A549 (cell line): Measurements from ENCODE around the gene CYP4F11. TPM values are rescaled to one million over a fixed set of nuclear protein-coding genes. Genes with fewer than 3 reads are reported as not detected.
A peak's percentile ranks its signal among the peaks of the same experiment; 100 is the strongest.

Experiments
- ATAC-seq, 2 experiments: fragments of 200-7000 bp in 1 of 2; fragments of >200 bp in 1 of 2; cut with Nextera tagmentation in 1 of 2; cut with Tn5 transposase in 1 of 2; 3 replicates each; pipeline versions ENCODE4 v1.8.0 to v1.9.1; 2018 to 2020; ENCODE audit warnings: mild to moderate bottlenecking in 1 of 2, moderate library complexity in 1 of 2
- CTCF ChIA-PET: fragments of 300-600 bp; sonication (Branson Sonifier 250); formaldehyde crosslinking; extraction: SDS; loops from one replicate; lab custom pipeline; 2021; ENCODE audit warnings: antibody characterized with exemption, inconsistent platforms; lab: Yijun Ruan, JAX
- POLR2A ChIA-PET: fragments of 350-600 bp; formaldehyde crosslinking; extraction: SDS; loops from one replicate; lab custom pipeline; 2021; ENCODE audit warnings: antibody characterized with exemption, inconsistent platforms; lab: Yijun Ruan, JAX
- DNase-seq, 2 experiments: peaks; one replicate each; pipeline versions ENCODE4 v3.0.0 to v3.0.0-alpha.2; 2011 to 2016; ENCODE audit warnings: low read depth in 1 of 2, low spot score in 1 of 2
- FAIRE-seq: peaks from 2 replicates; lab custom pipeline; 2011; peaks lifted over from hg19 to GRCh38; lab: Jason Lieb, UNC
- H3K27ac ChIP-seq, 2 experiments: fragments of >200 bp; sonication (Bioruptor Twin); formaldehyde crosslinking; 3 replicates each; pipeline ENCODE4 v1.5.1; 2016 to 2017
- H3K4me1 ChIP-seq: fragments of >200 bp; sonication (Bioruptor Twin); formaldehyde crosslinking; 3 replicates; pipeline ENCODE4 v1.6.1; 2016
- H3K4me2 ChIP-seq: fragments of >200 bp; sonication (Bioruptor Twin); formaldehyde crosslinking; 3 replicates; pipeline ENCODE4 v1.6.1; 2016
- H3K4me3 ChIP-seq: fragments of >200 bp; sonication (Bioruptor Twin); formaldehyde crosslinking; 3 replicates; pipeline ENCODE4 v1.5.1; 2016
- H3K9me3 ChIP-seq: fragments of >200 bp; sonication (Bioruptor Twin); formaldehyde crosslinking; 3 replicates; pipeline ENCODE4 v1.6.1; 2016
- BHLHE40 ChIP-seq: IDR thresholded peaks from 2 replicates; pipeline ENCODE4 v1.6.1; 2012; ENCODE audit warnings: low read depth, low read length, inconsistent platforms
- CBX2 ChIP-seq: fragments of 200-600 bp; sonication (generic); IDR thresholded peaks from 2 replicates; pipeline ENCODE4 v1.6.1; 2016; ENCODE audit warnings: low read depth, mild to moderate bottlenecking, borderline replicate concordance
- CEBPB ChIP-seq, 2 experiments: fragments of >200 bp in 1 of 2; sonication (Bioruptor Twin) in 1 of 2; formaldehyde crosslinking in 1 of 2; IDR thresholded peaks; 2 replicates each; pipeline ENCODE4 v1.6.1; 2012 to 2016
- EP300 ChIP-seq, 2 experiments: fragments of >200 bp; sonication (Bioruptor Twin); formaldehyde crosslinking; IDR thresholded peaks; 2 replicates in 1 of 2; 3 replicates in 1 of 2; pipeline ENCODE4 v1.6.1; 2016 to 2017
- FOSB ChIP-seq: fragments of 250-450 bp; sonication (Bioruptor Pico); IDR thresholded peaks from 2 replicates; pipeline ENCODE4 v1.5.0; 2020; ENCODE audit warnings: mild to moderate bottlenecking, moderate library complexity
- GATA3 ChIP-seq: IDR thresholded peaks from 2 replicates; pipeline ENCODE4 v1.6.1; 2012; ENCODE audit warnings: borderline replicate concordance
- KDM5A ChIP-seq: fragments of 200-600 bp; sonication (generic); IDR thresholded peaks from 2 replicates; pipeline ENCODE4 v1.6.1; 2016; ENCODE audit warnings: antibody characterized with exemption, mild to moderate bottlenecking
- MAFK ChIP-seq: fragments of 450-650 bp; IDR thresholded peaks from 2 replicates; pipeline ENCODE4 v1.6.1; 2014; ENCODE audit not compliant: partially characterized antibody
- PBX3 ChIP-seq: IDR thresholded peaks from 2 replicates; pipeline ENCODE4 v1.6.1; 2012
- RCOR1 ChIP-seq: fragments of 150-350 bp; IDR thresholded peaks from 2 replicates; pipeline ENCODE4 v1.6.1; 2014; ENCODE audit warnings: antibody characterized with exemption, low read length, low read depth
- RFX5 ChIP-seq: fragments of 450-650 bp; IDR thresholded peaks from 2 replicates; pipeline ENCODE4 v1.7.1; 2014; ENCODE audit warnings: antibody characterized with exemption, mild to moderate bottlenecking, moderate library complexity
- RNF2 ChIP-seq: fragments of 200-600 bp; sonication (generic); IDR thresholded peaks from 2 replicates; pipeline ENCODE4 v1.6.1; 2016; ENCODE audit warnings: low read depth, mild to moderate bottlenecking, antibody characterized with exemption, moderate library complexity, borderline replicate concordance
- TFCP2L1 ChIP-seq: fragments of 250-450 bp; sonication (Bioruptor Pico); IDR thresholded peaks from 2 replicates; pipeline ENCODE4 v1.5.0; 2021; ENCODE audit warnings: mild to moderate bottlenecking
- ZNF302 ChIP-seq: fragments of 250-450 bp; sonication (Bioruptor Pico); IDR thresholded peaks from 2 replicates; pipeline ENCODE4 v1.9.0; 2021; ENCODE audit warnings: inconsistent platforms, mild to moderate bottlenecking, moderate library complexity
- ZSCAN20 ChIP-seq: fragments of 250-450 bp; sonication (Bioruptor Pico); IDR thresholded peaks from 2 replicates; pipeline ENCODE4 v1.8.0; 2022; ENCODE audit warnings: mild to moderate bottlenecking, moderate library complexity
- WGBS: methylation state at CpG from one replicate; pipeline ENCODE4 v1.1.6; 2017; ENCODE audit errors: missing lambda C conversion rate; 5-methylcytosine and 5-hydroxymethylcytosine counted together
- polyA plus RNA-seq, 4 experiments: library from polyadenylated mRNA; depleted of rRNA in 3 of 4; stranded (reverse); fragments of >200 nt; fragmentation: RNase III in 1 of 4; extraction: RNeasy Plus Mini Kit Qiagen cat#74134 plus additional on column Dnase treatment in 1 of 4; gene quantifications; 2 replicates in 3 of 4; 3 replicates in 1 of 4; pipeline ENCODE4 v1.2.3, GENCODE V29; 2011 to 2017
- TF ChIP-seq, protein P1 (sequence below): fragments of 200-600 bp; sonication (generic); IDR thresholded peaks from 2 replicates; pipeline ENCODE4 v1.6.1; 2016; ENCODE audit warnings: antibody characterized with exemption, mild to moderate bottlenecking, moderate library complexity
- TF ChIP-seq, protein P2 (sequence below): IDR thresholded peaks from 2 replicates; pipeline ENCODE4 v1.6.1; 2012
- TF ChIP-seq, protein P3 (sequence below): fragments of 250-450 bp; sonication (Bioruptor Pico); IDR thresholded peaks from 2 replicates; pipeline ENCODE4 v1.5.0; 2020; ENCODE audit warnings: low read depth, mild to moderate bottlenecking, moderate library complexity
- TF ChIP-seq, protein P4 (sequence below): fragments of 450-650 bp; IDR thresholded peaks from 2 replicates; pipeline ENCODE4 v1.6.1; 2014; ENCODE audit warnings: antibody characterized with exemption

CYP4F11 gene
- polyA plus RNA-seq, 2 of the 4 experiments (the other 2 are of a cell fraction): 4.0 to 26.2 TPM

- Histone ChIP-seq H3K4me1 (no peaks in the 10 kb centered on the region), H3K27ac (no peak overlapping the region), H3K4me2 (no peak overlapping the region), H3K9me3 (no peaks in the 10 kb centered on the region), H3K4me3 (no peak overlapping the region)
- no peak for ATAC-seq
- 89% methylated on average over 4 of the region's 4 CpGs for WGBS
- ChIA-PET CTCF (no interaction called here), POLR2A (no interaction called here)
- TF ChIP-seq RFX5: no peak
- TF ChIP-seq, protein P1, sequence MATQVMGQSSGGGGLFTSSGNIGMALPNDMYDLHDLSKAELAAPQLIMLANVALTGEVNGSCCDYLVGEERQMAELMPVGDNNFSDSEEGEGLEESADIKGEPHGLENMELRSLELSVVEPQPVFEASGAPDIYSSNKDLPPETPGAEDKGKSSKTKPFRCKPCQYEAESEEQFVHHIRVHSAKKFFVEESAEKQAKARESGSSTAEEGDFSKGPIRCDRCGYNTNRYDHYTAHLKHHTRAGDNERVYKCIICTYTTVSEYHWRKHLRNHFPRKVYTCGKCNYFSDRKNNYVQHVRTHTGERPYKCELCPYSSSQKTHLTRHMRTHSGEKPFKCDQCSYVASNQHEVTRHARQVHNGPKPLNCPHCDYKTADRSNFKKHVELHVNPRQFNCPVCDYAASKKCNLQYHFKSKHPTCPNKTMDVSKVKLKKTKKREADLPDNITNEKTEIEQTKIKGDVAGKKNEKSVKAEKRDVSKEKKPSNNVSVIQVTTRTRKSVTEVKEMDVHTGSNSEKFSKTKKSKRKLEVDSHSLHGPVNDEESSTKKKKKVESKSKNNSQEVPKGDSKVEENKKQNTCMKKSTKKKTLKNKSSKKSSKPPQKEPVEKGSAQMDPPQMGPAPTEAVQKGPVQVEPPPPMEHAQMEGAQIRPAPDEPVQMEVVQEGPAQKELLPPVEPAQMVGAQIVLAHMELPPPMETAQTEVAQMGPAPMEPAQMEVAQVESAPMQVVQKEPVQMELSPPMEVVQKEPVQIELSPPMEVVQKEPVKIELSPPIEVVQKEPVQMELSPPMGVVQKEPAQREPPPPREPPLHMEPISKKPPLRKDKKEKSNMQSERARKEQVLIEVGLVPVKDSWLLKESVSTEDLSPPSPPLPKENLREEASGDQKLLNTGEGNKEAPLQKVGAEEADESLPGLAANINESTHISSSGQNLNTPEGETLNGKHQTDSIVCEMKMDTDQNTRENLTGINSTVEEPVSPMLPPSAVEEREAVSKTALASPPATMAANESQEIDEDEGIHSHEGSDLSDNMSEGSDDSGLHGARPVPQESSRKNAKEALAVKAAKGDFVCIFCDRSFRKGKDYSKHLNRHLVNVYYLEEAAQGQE: peak; percentile 32; the same call in 1 of the 2 replicates
- FAIRE-seq: no peak
- no peak for DNase-seq
These were observed 12.3 kb downstream of the CYP4F11 start for GRCh38 chr19:15922021-15922420.

DNA sequence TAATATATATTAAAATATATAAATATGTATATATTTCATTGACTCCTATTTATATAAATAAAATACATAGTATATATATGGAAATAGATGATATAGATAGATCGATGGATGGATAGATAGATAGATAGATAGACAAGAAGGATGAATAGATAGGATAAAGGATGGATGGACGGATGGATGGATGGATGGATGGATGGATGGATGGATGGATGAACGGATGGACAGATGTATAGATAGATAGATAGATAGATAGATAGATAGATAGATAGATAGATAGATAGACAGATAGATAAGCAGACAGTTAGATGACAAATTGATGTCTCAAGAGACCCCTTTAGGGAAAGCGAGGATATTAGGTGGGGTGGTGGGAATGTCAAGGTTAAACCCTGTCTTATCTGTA, 15.1 kb downstream of the CYP4F11 start:
- no peak for TF ChIP-seq RCOR1
- no peak for TF ChIP-seq FOSB (CRISPR knock-in tag)
- CTCF ChIA-PET: no interaction called here
- 64% methylated on average over 4 of the region's 4 CpGs for WGBS
- Histone ChIP-seq H3K9me3 (peaks cover 2% of the 10 kb centered on the region; the same call in 1 of the 3 replicates), H3K27ac (no peak overlapping the region), H3K4me1 (no peaks in the 10 kb centered on the region), H3K4me2 (no peak overlapping the region), H3K4me3 (no peak overlapping the region)
- ATAC-seq (no peak), FAIRE-seq (no peak), DNase-seq (no peak)
- POLR2A ChIA-PET: no interaction called here

DNA sequence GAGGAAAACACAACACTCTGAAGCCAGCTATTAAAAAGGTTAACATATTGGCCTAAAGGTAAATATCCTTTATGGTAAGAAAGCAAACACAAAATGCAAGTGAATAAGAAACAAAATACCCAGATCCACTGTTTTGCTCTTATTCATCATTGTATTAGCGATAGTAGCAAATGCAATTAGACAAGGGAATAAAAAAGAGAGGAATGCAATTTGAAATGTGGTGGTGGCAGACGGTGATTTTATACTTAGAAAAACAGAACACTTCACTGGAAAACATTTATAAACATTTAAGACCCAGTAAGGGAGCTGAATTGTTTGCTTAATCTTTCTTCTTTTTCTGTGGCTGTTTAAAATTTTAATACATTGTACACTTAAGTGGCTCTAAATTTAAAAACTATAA, 19.2 kb downstream of the CYP4F11 start:
- CTCF ChIA-PET: no interaction called here
- TF ChIP-seq RNF2 (no peak), GATA3 (no peak), RCOR1 (no peak), TFCP2L1 (CRISPR knock-in tag) (no peak), CEBPB (IDR thresholded peaks at IDR 0.05) (no peak), MAFK (no peak), PBX3 (no peak), BHLHE40 (no peak), ZNF302 (CRISPR knock-in tag) (no peak)
- TF ChIP-seq, protein P2, sequence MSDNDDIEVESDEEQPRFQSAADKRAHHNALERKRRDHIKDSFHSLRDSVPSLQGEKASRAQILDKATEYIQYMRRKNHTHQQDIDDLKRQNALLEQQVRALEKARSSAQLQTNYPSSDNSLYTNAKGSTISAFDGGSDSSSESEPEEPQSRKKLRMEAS: no peak
- TF ChIP-seq, protein P3, sequence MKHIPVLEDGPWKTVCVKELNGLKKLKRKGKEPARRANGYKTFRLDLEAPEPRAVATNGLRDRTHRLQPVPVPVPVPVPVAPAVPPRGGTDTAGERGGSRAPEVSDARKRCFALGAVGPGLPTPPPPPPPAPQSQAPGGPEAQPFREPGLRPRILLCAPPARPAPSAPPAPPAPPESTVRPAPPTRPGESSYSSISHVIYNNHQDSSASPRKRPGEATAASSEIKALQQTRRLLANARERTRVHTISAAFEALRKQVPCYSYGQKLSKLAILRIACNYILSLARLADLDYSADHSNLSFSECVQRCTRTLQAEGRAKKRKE (CRISPR knock-in tag): no peak
- Histone ChIP-seq H3K4me1 (no peaks in the 10 kb centered on the region), H3K4me3 (no peak overlapping the region), H3K27ac (no peak overlapping the region), H3K9me3 (peaks cover 2% of the 10 kb centered on the region; the same call in 1 of the 3 replicates), H3K4me2 (no peak overlapping the region)
- no peak for FAIRE-seq
- POLR2A ChIA-PET: no interaction called here
- DNase-seq: no peak
- 92% methylated on average over 2 of the region's 2 CpGs for WGBS
- no peak for ATAC-seq

GRCh38 chr19:15913830-15914229, 20.5 kb downstream of the CYP4F11 start:
- POLR2A ChIA-PET: no interaction called here
- DNase-seq: no peak
- H3K4me3 ChIP-seq: no peak overlapping the region
- no peak overlapping the region for H3K4me2 ChIP-seq
- 95% methylated on average over 8 of the region's 8 CpGs for WGBS
- no peak overlapping the region for H3K27ac ChIP-seq
- CTCF ChIA-PET: no interaction called here
- ATAC-seq: no peak
- no peaks in the 10 kb centered on the region for H3K4me1 ChIP-seq
- H3K9me3 ChIP-seq: peaks cover 2% of the 10 kb centered on the region; the same call in 1 of the 3 replicates
- FAIRE-seq: no peak
- TF ChIP-seq ZSCAN20 (CRISPR knock-in tag) (no peak), EP300 (IDR thresholded peaks at IDR 0.05) (no peak), CBX2 (no peak), KDM5A (no peak)
- TF ChIP-seq, protein P1: no peak
- TF ChIP-seq, protein P3 (CRISPR knock-in tag): no peak
- TF ChIP-seq, protein P4, sequence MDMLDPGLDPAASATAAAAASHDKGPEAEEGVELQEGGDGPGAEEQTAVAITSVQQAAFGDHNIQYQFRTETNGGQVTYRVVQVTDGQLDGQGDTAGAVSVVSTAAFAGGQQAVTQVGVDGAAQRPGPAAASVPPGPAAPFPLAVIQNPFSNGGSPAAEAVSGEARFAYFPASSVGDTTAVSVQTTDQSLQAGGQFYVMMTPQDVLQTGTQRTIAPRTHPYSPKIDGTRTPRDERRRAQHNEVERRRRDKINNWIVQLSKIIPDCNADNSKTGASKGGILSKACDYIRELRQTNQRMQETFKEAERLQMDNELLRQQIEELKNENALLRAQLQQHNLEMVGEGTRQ: no peak
